ENCODE results near the gene PLCB4.

The PLCB4 gene

GRCh38 chr20:9059931-9060330 lies 9.0 kb upstream of the PLCB4 start:
- no peak for DNase-seq (ENCODE audit: low read depth in 1 of 2, low spot score in 1 of 2)

- no peak for DNase-seq (ENCODE audit: low read depth in 1 of 2, low spot score in 1 of 2)
Observed at GRCh38 chr20:9061434-9061833, 7.5 kb upstream of the PLCB4 start.

- no peak for DNase-seq (ENCODE audit: low read depth in 1 of 2, low spot score in 1 of 2)
Observed at GRCh38 chr20:9062066-9062465, 6.8 kb upstream of the PLCB4 start.

- DNase-seq (ENCODE audit: low read depth in 1 of 2, low spot score in 1 of 2) = no peak
Observed at GRCh38 chr20:9066191-9066590, 2.7 kb upstream of the PLCB4 start.

GRCh38 chr20:9068233-9068801 lies 570 bp upstream of the PLCB4 start:
- no peak for DNase-seq (ENCODE audit: low read depth in 1 of 2, low spot score in 1 of 2)

GRCh38 chr20:9070304-9070703 lies 1.4 kb downstream of the PLCB4 start:
- DNase-seq (ENCODE audit: low read depth in 1 of 2, low spot score in 1 of 2) = no peak

GRCh38 chr20:9071976-9072726 lies 3.3 kb downstream of the PLCB4 start:
- DNase-seq (ENCODE audit: low read depth in 1 of 2, low spot score in 1 of 2) = no peak

GRCh38 chr20:9072861-9073500 lies 4.1 kb downstream of the PLCB4 start:
- no peak for DNase-seq (ENCODE audit: low read depth in 1 of 2, low spot score in 1 of 2)

GRCh38 chr20:9075264-9076095 lies 6.6 kb downstream of the PLCB4 start:
- no peak for DNase-seq (ENCODE audit: low read depth in 1 of 2, low spot score in 1 of 2)

GRCh38 chr20:9076440-9076839 lies 7.6 kb downstream of the PLCB4 start:
- DNase-seq (ENCODE audit: low read depth in 1 of 2, low spot score in 1 of 2) = no peak

- DNase-seq (ENCODE audit: low read depth in 1 of 2, low spot score in 1 of 2) = no peak
Observed at GRCh38 chr20:9078826-9079731, 10.2 kb downstream of the PLCB4 start.

GRCh38 chr20:9081423-9081966 lies 12.6 kb downstream of the PLCB4 start:
- no peak for DNase-seq (ENCODE audit: low read depth in 1 of 2, low spot score in 1 of 2)

GRCh38 chr20:9082741-9083140 lies 13.9 kb downstream of the PLCB4 start:
- no peak for DNase-seq (ENCODE audit: low read depth in 1 of 2, low spot score in 1 of 2)

GRCh38 chr20:9087531-9088217 lies 18.8 kb downstream of the PLCB4 start:
- DNase-seq (ENCODE audit: low read depth in 1 of 2, low spot score in 1 of 2) = no peak

GRCh38 chr20:9088556-9088955 lies 19.7 kb downstream of the PLCB4 start:
- no peak for DNase-seq (ENCODE audit: low read depth in 1 of 2, low spot score in 1 of 2)

- no peak for DNase-seq (ENCODE audit: low read depth in 1 of 2, low spot score in 1 of 2)
Observed at GRCh38 chr20:9092113-9092512, 23.2 kb downstream of the PLCB4 start.

GRCh38 chr20:9092655-9093054 lies 23.8 kb downstream of the PLCB4 start:
- DNase-seq (ENCODE audit: low read depth in 1 of 2, low spot score in 1 of 2) = no peak

GRCh38 chr20:9093218-9093957 lies 24.5 kb downstream of the PLCB4 start:
- no peak for DNase-seq (ENCODE audit: low read depth in 1 of 2, low spot score in 1 of 2)

GRCh38 chr20:9099372-9099771 lies 30.5 kb downstream of the PLCB4 start:
- no peak for DNase-seq (ENCODE audit: low read depth in 1 of 2, low spot score in 1 of 2)

Measured in activated CD4-positive, alpha-beta T cell treated with anti-CD3 and anti-CD28 coated beads, Interleukin-2, amount 50 U/mL, for 24 hours (primary cell).